SH-SY5Y (cell line): Measurements from ENCODE around the gene TLCD1.

Experiments used
- GATA2 ChIP-seq: IDR thresholded peaks from 2 replicates; pipeline ENCODE4 v1.6.1; 2011; ENCODE audit warnings: mild to moderate bottlenecking, low read depth, low read length
- GATA3 ChIP-seq: IDR thresholded peaks from 2 replicates; pipeline ENCODE4 v1.6.1; 2011; ENCODE audit warnings: low read depth, mild to moderate bottlenecking, low read length, moderate library complexity

The TLCD1 gene

GRCh38 chr17:28750178-28751047 lies 24.4 kb upstream of the TLCD1 start:
- TF ChIP-seq GATA2 (no peak), GATA3 (no peak)

GRCh38 chr17:28749516-28750177 lies 23.6 kb upstream of the TLCD1 start:
- TF ChIP-seq GATA2 = no peak
- no peak for TF ChIP-seq GATA3

DNA sequence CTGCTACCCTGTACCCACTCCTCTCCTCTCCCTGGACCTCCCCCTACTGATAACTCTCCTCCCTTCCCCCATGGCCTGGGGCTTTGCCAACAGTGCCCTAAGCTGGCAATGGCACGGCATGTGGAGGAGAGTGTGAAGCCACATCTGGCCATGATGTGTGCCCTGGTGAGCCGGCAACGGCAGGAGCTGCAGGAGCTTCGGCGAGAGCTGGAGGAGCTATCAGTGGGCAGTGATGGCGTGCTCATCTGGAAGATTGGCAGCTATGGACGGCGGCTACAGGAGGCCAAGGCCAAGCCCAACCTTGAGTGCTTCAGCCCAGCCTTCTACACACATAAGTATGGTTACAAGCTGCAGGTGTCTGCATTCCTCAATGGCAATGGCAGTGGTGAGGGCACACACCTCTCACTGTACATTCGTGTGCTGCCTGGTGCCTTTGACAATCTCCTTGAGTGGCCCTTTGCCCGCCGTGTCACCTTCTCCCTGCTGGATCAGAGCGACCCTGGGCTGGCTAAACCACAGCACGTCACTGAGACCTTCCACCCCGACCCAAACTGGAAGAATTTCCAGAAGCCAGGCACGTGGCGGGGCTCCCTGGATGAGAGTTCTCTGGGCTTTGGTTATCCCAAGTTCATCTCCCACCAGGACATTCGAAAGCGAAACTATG lies 23.0 kb upstream of the TLCD1 start:
- TF ChIP-seq GATA2 = no peak

DNA sequence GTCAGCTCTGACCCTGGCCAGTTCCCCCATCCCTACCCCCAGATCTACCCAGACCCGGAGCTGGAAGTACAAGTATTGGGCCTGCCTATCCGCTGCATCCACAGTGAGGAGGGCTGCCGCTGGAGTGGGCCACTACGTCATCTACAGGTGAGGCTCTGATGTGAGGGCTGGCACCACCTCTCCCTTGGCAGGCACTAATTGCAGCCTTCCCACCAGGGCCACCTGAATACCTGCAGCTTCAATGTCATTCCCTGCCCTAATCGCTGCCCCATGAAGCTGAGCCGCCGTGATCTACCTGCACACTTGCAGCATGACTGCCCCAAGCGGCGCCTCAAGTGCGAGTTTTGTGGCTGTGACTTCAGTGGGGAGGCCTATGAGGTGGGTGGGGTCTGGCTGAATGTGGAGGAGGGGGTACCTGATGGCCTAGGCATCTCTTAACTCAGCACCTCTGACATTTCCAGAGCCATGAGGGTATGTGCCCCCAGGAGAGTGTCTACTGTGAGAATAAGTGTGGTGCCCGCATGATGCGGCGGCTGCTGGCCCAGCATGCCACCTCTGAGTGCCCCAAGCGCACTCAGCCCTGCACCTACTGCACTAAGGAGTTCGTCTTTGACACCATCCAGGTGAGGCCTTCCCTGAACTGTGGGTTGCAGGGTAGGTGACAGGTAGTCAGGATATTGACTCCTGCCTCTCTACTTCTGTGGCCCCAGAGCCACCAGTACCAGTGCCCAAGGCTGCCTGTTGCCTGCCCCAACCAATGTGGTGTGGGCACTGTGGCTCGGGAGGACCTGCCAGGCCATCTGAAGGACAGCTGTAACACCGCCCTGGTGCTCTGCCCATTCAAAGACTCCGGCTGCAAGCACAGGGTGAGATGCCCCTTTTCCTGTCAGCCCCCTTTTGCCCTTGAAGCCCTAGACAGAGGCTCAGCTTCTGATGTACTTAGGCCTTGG lies 22.0 kb upstream of the TLCD1 start:
- no peak for TF ChIP-seq GATA2
- TF ChIP-seq GATA3 = no peak

DNA sequence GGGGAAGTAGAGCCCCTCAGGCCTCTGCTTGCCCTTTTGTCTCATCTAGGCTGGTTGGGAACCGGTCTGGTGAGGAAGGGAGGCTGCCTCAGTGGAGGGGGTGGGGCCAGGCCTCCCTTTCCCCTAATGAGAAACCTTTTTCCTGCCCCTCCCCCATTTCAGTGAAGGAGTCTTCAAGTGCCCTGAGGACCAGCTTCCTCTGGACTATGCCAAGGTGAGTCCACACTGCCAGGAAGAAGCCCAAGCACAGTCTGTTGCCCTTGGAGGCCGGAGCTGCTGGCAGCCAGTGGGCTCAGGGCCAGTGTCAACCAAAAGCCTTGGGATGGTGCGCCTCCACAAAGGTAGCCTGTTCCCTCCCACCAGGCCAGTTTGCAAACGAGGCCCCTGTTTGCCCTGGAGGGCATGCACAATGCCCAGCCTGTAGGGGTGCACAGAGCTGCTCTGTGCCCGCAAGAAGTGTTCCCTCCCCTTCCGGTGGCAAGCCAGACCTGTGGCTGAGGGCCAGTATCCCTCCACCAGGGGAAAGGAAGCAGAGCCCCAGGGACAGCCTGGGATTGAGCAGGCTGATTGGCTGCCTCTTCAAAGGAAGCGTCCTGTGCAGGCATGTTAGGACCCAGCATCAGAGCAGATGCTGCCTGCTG lies 21.1 kb upstream of the TLCD1 start:
- TF ChIP-seq GATA2 = no peak
- TF ChIP-seq GATA3 = no peak

DNA sequence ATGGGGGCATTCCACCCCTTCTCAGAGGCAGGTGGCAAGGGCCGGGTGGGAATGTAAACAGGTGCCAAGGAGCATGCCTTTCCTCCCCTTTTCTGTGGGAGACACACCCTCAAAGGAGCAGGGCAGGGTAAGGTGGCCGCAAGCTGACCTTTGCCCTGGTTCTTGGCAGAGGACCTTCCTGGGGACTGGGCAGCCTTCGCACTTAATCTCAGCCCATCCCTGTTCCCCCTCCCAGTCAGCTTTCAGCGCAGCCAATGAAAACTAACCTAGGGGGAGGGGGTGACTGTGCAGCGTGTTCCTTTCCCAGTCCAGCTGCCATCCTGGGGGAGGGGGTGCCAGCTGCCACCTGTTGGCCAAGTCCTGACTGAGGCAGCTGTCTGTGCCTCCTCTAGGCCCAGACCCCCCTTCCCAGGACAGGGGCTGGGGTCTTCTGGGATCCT lies 20.6 kb upstream of the TLCD1 start:
- TF ChIP-seq GATA2 = no peak
- no peak for TF ChIP-seq GATA3

- no peak for TF ChIP-seq GATA2
- TF ChIP-seq GATA3 = no peak
Observed at GRCh38 chr17:28745786-28746411, 19.9 kb upstream of the TLCD1 start.

DNA sequence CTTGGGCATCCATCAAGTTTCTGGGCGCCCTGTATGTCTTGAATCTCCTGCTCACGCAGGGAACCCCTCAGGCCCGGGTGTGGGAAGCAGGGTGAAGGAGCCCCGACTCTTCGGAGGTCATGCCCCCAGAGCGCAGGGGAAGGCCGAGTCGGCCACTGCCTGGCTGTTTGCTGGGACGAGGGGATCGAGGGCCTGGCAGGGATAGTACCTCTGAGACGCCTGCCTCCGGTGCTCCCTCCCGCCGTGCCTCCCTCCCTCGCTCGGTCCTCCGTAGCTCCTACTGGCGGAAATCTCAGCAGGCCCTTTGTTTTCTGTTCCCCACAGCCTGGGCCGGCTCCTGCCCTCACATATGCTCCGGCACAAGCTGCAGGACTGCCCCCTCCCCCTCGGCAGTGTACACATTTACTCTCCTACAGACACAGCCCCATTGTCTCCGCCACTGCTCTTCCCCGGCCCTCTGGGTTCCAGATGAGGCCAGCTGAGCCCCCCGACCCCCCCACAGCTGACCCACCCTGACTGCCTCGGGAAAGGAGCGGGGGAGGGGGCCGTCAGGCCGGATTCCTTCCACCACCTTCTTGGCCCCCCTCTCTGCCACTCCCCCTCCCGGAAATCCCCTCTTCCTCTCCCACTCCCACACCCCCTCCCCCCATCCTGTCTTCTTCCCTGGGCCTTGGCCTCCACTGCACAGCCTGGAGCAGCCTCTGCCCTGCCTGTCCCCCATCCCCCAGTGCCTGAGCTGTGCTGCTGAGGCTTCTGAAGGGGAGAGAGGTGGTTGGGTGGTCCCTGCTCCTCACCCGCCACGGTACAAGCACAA lies 19.1 kb upstream of the TLCD1 start:
- TF ChIP-seq GATA2 (no peak), GATA3 (no peak)

DNA sequence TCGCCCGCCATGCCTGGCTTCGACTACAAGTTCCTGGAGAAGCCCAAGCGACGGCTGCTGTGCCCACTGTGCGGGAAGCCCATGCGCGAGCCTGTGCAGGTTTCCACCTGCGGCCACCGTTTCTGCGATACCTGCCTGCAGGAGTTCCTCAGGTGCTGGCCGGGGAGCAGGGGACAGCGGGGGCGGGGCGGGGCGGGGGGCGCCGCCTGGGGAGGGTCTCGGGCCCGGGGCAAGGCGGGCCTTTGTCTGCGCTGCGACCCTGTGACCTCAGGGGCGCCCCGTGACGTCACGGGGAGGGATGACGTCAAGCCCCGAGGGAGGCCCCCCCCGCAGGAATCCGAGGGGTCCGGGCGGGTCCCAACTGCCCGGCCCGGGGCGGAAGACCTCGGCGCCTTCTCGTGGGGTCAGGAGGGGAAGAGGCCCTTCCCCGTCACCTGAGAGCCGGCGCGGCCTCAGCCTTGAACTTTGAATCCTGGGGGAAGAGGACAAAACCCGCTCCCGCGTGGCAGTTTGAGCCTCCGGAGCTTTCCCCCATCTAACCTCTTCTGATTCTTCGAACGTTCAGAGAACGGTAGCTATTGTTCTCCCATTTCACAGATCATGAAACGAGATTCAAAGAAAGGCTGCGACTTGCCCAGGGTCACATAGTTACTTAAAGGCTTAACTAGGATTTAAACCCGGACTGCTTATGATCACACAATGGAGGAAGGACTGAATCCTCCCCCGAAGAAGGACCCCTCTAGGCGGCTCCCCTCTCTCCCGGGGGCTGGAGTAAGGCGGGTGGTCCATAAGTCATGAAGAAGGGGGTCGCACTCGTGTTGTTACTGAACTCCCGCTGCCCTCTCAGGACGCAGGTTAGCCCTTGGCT lies 18.3 kb upstream of the TLCD1 start:
- TF ChIP-seq GATA3 (no peak), GATA2 (no peak)

DNA sequence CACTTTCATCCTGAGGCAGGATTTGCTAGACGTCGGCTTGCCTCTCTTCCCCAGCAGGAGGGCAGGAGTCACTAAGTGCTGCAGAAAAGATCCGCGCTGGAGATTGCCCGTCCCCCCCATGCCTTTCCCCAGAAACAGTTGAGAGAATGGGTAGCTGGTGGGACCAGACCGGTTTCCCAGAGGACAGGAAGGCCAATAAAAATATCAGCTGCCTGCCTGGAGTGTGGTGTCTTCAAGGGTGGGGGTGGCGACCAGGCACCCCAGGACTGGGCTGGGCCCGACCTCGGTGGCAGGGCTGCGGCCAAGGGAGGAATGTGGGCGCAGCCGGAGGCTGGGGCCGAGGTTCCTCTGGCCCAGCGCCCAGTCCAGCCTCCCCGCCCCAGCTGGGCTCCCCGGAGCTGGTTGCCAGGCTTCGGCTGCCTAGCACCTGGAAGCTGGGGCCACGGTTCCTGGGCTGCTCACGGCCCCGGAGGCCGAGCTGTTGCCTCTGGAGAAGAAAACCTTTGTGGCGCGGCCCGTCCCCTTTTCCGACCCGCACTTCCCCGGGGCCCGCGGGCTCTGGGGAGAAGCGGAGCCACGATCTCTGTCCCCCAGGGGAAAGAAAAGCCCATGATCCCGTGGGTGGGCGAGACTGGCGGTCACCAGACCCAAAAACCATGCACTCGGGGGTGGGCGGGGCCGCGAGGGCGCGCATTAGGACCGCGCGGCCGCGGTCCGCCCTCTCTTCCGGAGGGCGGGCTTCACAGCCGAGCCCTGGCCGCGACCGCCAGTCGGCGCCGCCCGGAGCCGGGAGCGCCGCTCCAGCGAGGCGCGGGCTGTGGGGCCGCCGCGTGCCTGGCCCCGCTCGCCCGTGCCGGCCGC lies 17.4 kb upstream of the TLCD1 start, which contains the start of gene TRAF4:
TSS of gene TRAF4 (plus strand) at position 769 of the 861 bp plus-strand sequence. CDS start 102 bp downstream, outside the sequence.
- TF ChIP-seq GATA3 = no peak
- peak; percentile 96 for TF ChIP-seq GATA2
